AG04450 (cell line): ENCODE measurements around the gene SNX1. TPM values are rescaled to one million over a fixed set of nuclear protein-coding genes. Genes with fewer than 3 reads are reported as not detected.

Experiments used
- CTCF ChIA-PET: fragments of 300-600, 350-600 bp; formaldehyde crosslinking; extraction: SDS; loops from one replicate; lab custom pipeline; 2022; ENCODE audit warnings: antibody characterized with exemption, inconsistent platforms; lab: Charles Lee
- POLR2A ChIA-PET: fragments of 350-600 bp; formaldehyde crosslinking; extraction: SDS; loops from one replicate; lab custom pipeline; 2021; ENCODE audit warnings: antibody characterized with exemption, inconsistent platforms; lab: Yijun Ruan, JAX
- DNase-seq: peaks from one replicate; pipeline ENCODE4 v3.0.0-alpha.2; 2011; ENCODE audit warnings: low read depth, low spot score
- H3K27ac ChIP-seq: one replicate; pipeline ENCODE4 v1.5.1; 2012; ENCODE audit warnings: low read depth, low read length, control low read depth
- H3K27me3 ChIP-seq: one replicate; pipeline ENCODE4 v1.6.0; 2012; ENCODE audit warnings: low read length; ENCODE audit not compliant: control insufficient read depth, insufficient read depth
- H3K4me3 ChIP-seq: 2 replicates; pipeline ENCODE4 v1.5.1; 2011; ENCODE audit warnings: mild to moderate bottlenecking, low read depth, low read length, control low read depth
- H3K9me3 ChIP-seq: 2 replicates; pipeline ENCODE4 v1.5.1; 2012; ENCODE audit warnings: low read length; ENCODE audit not compliant: control insufficient read depth, insufficient read depth
- polyA plus RNA-seq: library from polyadenylated mRNA; depleted of rRNA; stranded (reverse); fragments of >200 nt; gene quantifications from 2 replicates; pipeline ENCODE4 v1.2.3, GENCODE V29; 2011
- TF ChIP-seq, protein P1 (sequence below): IDR thresholded peaks from 2 replicates; pipeline ENCODE4 v1.5.1; 2011; ENCODE audit warnings: low read depth, low read length, control low read depth, inconsistent platforms

Gene SNX1
- polyA plus RNA-seq, 1 experiment, result 77.6 TPM

DNA sequence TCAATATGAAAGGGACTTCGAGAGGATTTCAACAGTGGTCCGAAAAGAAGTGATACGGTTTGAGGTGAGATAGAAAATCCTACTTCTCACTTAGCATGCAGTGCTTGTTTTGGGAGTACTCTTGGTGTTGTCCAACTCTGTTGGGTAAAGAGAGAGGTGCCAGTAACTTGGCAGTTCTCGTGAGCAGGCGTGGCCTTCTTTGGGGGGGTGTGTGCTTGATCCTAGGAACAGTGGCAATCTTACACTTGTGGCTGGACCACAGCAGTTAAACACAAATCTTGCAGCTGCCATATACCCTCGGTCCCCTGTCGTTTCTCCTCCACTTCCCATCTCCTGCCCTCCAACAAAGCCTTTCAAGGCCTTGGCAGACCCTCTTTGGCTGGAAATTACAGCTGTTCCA, 40.6 kb downstream of the SNX1 start:
- no peak for DNase-seq
- ChIA-PET CTCF (no interaction called here), POLR2A (no interaction called here)
- H3K4me3 ChIP-seq, result no peak overlapping the region
- no peak overlapping the region for H3K27ac ChIP-seq
- H3K9me3 ChIP-seq, result no peaks in the 10 kb centered on the region
- TF ChIP-seq, protein P1, sequence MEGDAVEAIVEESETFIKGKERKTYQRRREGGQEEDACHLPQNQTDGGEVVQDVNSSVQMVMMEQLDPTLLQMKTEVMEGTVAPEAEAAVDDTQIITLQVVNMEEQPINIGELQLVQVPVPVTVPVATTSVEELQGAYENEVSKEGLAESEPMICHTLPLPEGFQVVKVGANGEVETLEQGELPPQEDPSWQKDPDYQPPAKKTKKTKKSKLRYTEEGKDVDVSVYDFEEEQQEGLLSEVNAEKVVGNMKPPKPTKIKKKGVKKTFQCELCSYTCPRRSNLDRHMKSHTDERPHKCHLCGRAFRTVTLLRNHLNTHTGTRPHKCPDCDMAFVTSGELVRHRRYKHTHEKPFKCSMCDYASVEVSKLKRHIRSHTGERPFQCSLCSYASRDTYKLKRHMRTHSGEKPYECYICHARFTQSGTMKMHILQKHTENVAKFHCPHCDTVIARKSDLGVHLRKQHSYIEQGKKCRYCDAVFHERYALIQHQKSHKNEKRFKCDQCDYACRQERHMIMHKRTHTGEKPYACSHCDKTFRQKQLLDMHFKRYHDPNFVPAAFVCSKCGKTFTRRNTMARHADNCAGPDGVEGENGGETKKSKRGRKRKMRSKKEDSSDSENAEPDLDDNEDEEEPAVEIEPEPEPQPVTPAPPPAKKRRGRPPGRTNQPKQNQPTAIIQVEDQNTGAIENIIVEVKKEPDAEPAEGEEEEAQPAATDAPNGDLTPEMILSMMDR, result no peak
- no peaks in the 10 kb centered on the region for H3K27me3 ChIP-seq

DNA sequence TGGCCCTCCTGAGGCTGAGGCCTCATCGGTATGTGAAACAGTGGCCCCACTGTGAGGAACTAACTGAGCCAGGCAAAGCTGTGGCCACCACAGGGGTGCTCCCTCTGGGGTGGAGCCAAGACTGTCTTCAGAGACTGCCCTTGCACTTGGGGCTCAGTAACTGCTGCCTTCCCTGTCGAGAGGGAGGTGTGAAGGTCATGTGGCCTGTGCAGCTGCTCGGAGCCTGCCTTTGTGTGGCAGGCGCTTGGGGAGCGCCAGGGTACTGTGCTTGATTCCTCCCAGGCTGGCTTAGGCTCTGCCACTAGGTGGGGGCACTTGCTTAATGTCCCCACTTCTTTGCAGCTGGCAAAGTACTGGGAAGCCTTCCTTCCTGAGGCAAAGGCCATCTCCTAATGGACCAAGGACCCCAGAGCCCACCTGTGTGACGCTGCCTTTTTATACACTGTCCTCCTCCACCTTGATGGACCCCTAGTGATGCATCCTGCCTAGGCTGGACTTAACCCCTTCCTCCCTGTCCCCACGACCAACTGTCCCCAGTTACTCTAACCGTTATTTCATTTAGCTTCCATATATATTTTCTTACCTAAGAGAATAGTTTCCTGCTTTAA, 41.5 kb downstream of the SNX1 start:
- CTCF ChIA-PET, result no interaction called here

GRCh38 chr15:64138331-64138941, 42.7 kb downstream of the SNX1 start:
- CTCF ChIA-PET, result no interaction called here
- no peak for DNase-seq

More for the DNA sequence above, 41.5 kb downstream of the SNX1 start:
- no peak overlapping the region for H3K27ac ChIP-seq
- POLR2A ChIA-PET, result interaction anchor here (0.5 kb wide), 1 partner anchor 51 kb away, joined by 6 read pairs; no protein-coding TSS in a partner anchor
- no peaks in the 10 kb centered on the region for H3K9me3 ChIP-seq
- H3K4me3 ChIP-seq, result no peak overlapping the region
- H3K27me3 ChIP-seq, result no peaks in the 10 kb centered on the region
- TF ChIP-seq, protein P1, result no peak
- DNase-seq, result no peak

GRCh38 chr15:64141798-64142512, 46.2 kb downstream of the SNX1 start:
- TF ChIP-seq, protein P1, result no peak
- POLR2A ChIA-PET, result interaction anchor here (0.6 kb wide), 1 partner anchor 37 kb away, joined by 4 read pairs; no protein-coding TSS in a partner anchor
- CTCF ChIA-PET, result interaction anchor here (1.1 kb wide), 1 partner anchor 11 kb away, joined by 5 read pairs; no protein-coding TSS in a partner anchor

More at GRCh38 chr15:64138331-64138941, 42.7 kb downstream of the SNX1 start:
- H3K4me3 ChIP-seq, result no peak overlapping the region
- H3K27ac ChIP-seq, result no peak overlapping the region
- H3K9me3 ChIP-seq, result no peaks in the 10 kb centered on the region
- TF ChIP-seq, protein P1, result no peak
- no peaks in the 10 kb centered on the region for H3K27me3 ChIP-seq
- POLR2A ChIA-PET, result no interaction called here

More at GRCh38 chr15:64141798-64142512, 46.2 kb downstream of the SNX1 start:
- no peak overlapping the region for H3K4me3 ChIP-seq
- no peaks in the 10 kb centered on the region for H3K27me3 ChIP-seq
- no peaks in the 10 kb centered on the region; the same call in 1 of the 2 replicates for H3K9me3 ChIP-seq
- no peak for DNase-seq
- H3K27ac ChIP-seq, result no peak overlapping the region
